Upper lobe of right lung (tissue), 1 donor: ENCODE results near the gene ARID3A. TPM values are rescaled to one million over a fixed set of nuclear protein-coding genes. Genes with fewer than 3 reads are reported as not detected.
A peak's percentile ranks its signal among the peaks of the same experiment; 100 is the strongest.

Experiments
- ATAC-seq: fragments of 200-7000 bp; cut with Tn5 transposase; one replicate; pipeline ENCODE4 v1.9.1; 2020; ENCODE audit warnings: mild to moderate bottlenecking, moderate library complexity
- DNase-seq: peaks from one replicate; pipeline ENCODE4 v3.0.0-alpha.2; 2020
- H3K27ac ChIP-seq: fragments of 200-600 bp; one replicate; pipeline ENCODE4 v1.8.0; 2022
- H3K27me3 ChIP-seq: fragments of 200-600 bp; one replicate; pipeline ENCODE4 v1.8.0; 2022; ENCODE audit warnings: mild to moderate bottlenecking
- H3K36me3 ChIP-seq: fragments of 200-600 bp; one replicate; pipeline ENCODE4 v1.8.0; 2022
- H3K4me1 ChIP-seq: fragments of 200-600 bp; one replicate; pipeline ENCODE4 v1.8.0; 2022
- H3K4me3 ChIP-seq: fragments of 200-600 bp; one replicate; pipeline ENCODE4 v1.8.0; 2022; ENCODE audit warnings: mild to moderate bottlenecking
- H3K9me3 ChIP-seq: fragments of 200-600 bp; one replicate; pipeline ENCODE4 v1.8.0; 2022
- intact Hi-C: fragments of 100-400 bp; cut with DNase I; formaldehyde crosslinking; loops from one replicate; pipeline ENCODE4 v1.11.0; 2022
- total RNA-seq: library from RNA; stranded (reverse); fragmentation: NEBNext Ultra II Directional; extraction: Animal tissue kit (Norgen Biotek cat#: 25700); gene quantifications from one replicate; pipeline ENCODE4 v1.2.1, GENCODE V29; 2021
- TF ChIP-seq, protein P1 (sequence below): fragments of 200-600 bp; IDR thresholded peaks from one replicate; pipeline ENCODE4 v1.8.0; 2022; ENCODE audit warnings: antibody characterized with exemption
- donor health status: DM: no; HTN: yes; CAD: no; lungs with severe emphysema.

ARID3A gene
- total RNA-seq, 1 donor from 2014 or later, result 16.1 TPM

GRCh38 chr19:999379-999719 lies 73.5 kb downstream of the ARID3A start:
- Histone ChIP-seq H3K4me1 (peaks cover 23% of the 10 kb centered on the region), H3K4me3 (no peak overlapping the region), H3K9me3 (no peaks in the 10 kb centered on the region), H3K36me3 (peaks cover 1% of the 10 kb centered on the region), H3K27ac (no peak overlapping the region), H3K27me3 (peaks cover 75% of the 10 kb centered on the region)
- intact Hi-C loops, result no loop called here
- no peak for ATAC-seq
- DNase-seq, result no peak
- TF ChIP-seq, protein P1, sequence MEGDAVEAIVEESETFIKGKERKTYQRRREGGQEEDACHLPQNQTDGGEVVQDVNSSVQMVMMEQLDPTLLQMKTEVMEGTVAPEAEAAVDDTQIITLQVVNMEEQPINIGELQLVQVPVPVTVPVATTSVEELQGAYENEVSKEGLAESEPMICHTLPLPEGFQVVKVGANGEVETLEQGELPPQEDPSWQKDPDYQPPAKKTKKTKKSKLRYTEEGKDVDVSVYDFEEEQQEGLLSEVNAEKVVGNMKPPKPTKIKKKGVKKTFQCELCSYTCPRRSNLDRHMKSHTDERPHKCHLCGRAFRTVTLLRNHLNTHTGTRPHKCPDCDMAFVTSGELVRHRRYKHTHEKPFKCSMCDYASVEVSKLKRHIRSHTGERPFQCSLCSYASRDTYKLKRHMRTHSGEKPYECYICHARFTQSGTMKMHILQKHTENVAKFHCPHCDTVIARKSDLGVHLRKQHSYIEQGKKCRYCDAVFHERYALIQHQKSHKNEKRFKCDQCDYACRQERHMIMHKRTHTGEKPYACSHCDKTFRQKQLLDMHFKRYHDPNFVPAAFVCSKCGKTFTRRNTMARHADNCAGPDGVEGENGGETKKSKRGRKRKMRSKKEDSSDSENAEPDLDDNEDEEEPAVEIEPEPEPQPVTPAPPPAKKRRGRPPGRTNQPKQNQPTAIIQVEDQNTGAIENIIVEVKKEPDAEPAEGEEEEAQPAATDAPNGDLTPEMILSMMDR, result no peak

- Histone ChIP-seq H3K36me3 (no peaks in the 10 kb centered on the region), H3K9me3 (no peaks in the 10 kb centered on the region), H3K4me1 (peaks cover 23% of the 10 kb centered on the region), H3K27me3 (peaks cover 75% of the 10 kb centered on the region), H3K27ac (no peak within 1 kb of the TSS), H3K4me3 (no peak within 1 kb of the TSS)
- ATAC-seq (peak; percentile 52), DNase-seq (peak; percentile 83)
- TF ChIP-seq, protein P1, result peak; percentile 48
- intact Hi-C loops, result no loop called here
Measured at GRCh38 chr19:1000095-1000494, 74.3 kb downstream of the ARID3A start, which contains the start of gene GRIN3B. GRIN3B (plus strand) TSS chr19:1000419; CDS start chr19:1000438, 19 bp downstream.

DNA sequence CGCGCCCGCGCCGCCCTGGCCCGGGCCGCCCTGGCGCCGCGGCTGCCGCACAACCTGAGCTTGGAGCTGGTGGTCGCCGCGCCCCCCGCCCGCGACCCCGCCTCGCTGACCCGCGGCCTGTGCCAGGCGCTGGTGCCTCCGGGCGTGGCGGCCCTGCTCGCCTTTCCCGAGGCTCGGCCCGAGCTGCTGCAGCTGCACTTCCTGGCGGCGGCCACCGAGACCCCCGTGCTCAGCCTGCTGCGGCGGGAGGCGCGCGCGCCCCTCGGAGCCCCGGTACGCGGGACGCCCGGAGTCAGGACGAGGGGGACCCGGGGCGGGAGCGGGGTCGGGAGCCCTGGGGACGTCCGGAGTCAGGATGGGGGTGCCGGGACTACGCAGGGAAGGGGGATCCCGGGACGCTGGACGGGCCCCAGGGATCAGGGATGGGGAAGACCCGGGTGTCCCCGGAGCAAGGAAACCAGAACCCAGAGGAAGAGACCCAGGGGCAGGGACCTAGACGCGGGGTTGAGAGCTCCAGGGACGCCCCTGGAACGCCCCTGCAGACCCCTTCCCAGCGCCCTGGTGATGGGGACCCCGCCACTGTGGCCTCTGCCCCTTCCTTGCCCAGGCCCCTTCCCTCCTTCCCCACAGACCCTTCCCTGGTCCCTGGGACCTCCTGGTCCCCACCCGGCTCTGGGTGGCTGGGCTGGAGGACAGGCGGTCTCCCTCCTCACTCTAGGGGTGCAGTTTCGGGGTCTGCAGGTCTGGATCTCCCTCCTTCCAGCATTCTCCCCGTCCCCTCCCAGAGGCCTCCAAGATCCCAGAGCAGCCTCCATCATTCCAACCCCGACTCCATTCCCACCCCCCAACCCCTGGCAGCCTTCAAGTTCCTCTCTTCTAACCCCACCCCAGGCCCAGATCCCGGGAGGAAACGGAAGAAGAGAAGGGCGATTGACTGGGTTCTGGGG lies 75.0 kb downstream of the ARID3A start:
- no peaks in the 10 kb centered on the region for H3K9me3 ChIP-seq
- intact Hi-C loops, result no loop called here
- TF ChIP-seq, protein P1, result no peak
- ATAC-seq (no peak), DNase-seq (no peak)
- no peak overlapping the region for H3K4me3 ChIP-seq
- H3K36me3 ChIP-seq, result no peaks in the 10 kb centered on the region
- H3K4me1 ChIP-seq, result peaks cover 20% of the 10 kb centered on the region
- H3K27ac ChIP-seq, result no peak overlapping the region
- peaks cover 67% of the 10 kb centered on the region for H3K27me3 ChIP-seq

DNA sequence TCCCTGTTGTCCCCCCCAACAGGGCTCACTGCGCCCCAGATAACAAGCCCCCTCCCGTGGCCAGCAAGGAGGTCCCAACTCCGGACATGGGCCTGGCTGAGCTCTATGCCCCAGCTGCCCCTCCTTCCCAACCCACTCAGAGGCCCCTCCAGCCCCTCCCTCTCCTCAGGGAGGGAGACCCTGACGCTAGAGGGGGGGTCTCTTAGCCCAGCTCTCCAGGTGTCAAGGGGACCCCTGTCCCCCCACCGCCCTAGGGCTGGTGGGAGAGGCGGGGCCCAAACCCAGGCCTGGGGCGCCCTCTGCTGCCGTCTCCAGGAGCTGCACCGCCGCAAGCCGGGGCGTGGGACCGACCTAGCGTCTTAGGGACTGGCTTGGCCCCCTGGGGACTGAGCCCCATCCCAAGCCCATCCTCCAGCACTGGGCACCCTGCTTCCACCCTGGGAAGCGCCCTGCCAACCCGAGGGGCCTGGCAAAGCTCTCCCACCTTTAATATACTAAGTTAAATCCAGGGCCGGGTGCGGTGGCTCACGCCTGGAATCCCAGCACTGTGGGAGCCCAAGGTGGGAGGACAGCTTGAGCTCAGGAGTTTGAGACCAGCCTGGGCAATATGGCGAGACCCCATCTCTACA lies 75.8 kb downstream of the ARID3A start:
- intact Hi-C loops, result no loop called here
- ATAC-seq (peak; percentile 83), DNase-seq (peak; percentile 84)
- peaks cover 12% of the 10 kb centered on the region for H3K4me1 ChIP-seq
- H3K27ac ChIP-seq, result no peak overlapping the region
- H3K36me3 ChIP-seq, result no peaks in the 10 kb centered on the region
- H3K27me3 ChIP-seq, result peaks cover 59% of the 10 kb centered on the region
- no peak overlapping the region for H3K4me3 ChIP-seq
- no peaks in the 10 kb centered on the region for H3K9me3 ChIP-seq
- TF ChIP-seq, protein P1, result peak; percentile 95

GRCh38 chr19:1002600-1002999 lies 76.8 kb downstream of the ARID3A start:
- Histone ChIP-seq H3K4me1 (peaks cover 10% of the 10 kb centered on the region), H3K27me3 (peaks cover 51% of the 10 kb centered on the region), H3K27ac (no peak overlapping the region), H3K4me3 (no peak overlapping the region), H3K9me3 (no peaks in the 10 kb centered on the region), H3K36me3 (no peaks in the 10 kb centered on the region)
- ATAC-seq (no peak), DNase-seq (no peak)
- intact Hi-C loops, result no loop called here
- TF ChIP-seq, protein P1, result no peak
